ENCODE measurements around the gene P3H2.

The P3H2 gene

DNA sequence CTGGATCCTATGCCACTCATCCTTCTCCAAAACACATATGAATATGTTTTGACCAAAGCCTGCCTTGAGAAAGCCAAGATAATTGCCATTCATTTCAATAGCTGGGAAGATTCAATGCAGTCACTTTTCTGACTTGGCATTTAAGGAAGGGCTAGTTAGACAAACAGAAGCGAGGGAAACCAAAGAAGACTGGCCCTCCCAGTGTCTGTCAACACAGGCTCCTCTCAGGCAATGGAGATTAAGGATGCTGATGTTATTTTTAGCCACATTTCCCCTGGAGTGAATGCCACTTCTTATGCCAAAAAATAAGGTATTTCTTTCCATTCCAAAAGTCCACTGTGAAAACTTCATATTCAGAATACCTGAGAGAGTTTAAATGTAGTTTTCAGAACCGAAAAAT, 101.7 kb downstream of the P3H2 start:
- no peak overlapping the region for H3K4me3 ChIP-seq (ENCODE audit: low read depth, low read length)
- no peak for DNase-seq (ENCODE audit: low read depth)
- TF ChIP-seq POLR2A (IDR thresholded peaks at IDR 0.05; ENCODE audit: extremely low read depth, insufficient read length) (no peak), MYC (IDR thresholded peaks at IDR 0.05; ENCODE audit: low read depth, low read length) (no peak), MAX (IDR thresholded peaks at IDR 0.05; ENCODE audit: low read depth, low read length) (no peak)
- TF ChIP-seq, protein P1, sequence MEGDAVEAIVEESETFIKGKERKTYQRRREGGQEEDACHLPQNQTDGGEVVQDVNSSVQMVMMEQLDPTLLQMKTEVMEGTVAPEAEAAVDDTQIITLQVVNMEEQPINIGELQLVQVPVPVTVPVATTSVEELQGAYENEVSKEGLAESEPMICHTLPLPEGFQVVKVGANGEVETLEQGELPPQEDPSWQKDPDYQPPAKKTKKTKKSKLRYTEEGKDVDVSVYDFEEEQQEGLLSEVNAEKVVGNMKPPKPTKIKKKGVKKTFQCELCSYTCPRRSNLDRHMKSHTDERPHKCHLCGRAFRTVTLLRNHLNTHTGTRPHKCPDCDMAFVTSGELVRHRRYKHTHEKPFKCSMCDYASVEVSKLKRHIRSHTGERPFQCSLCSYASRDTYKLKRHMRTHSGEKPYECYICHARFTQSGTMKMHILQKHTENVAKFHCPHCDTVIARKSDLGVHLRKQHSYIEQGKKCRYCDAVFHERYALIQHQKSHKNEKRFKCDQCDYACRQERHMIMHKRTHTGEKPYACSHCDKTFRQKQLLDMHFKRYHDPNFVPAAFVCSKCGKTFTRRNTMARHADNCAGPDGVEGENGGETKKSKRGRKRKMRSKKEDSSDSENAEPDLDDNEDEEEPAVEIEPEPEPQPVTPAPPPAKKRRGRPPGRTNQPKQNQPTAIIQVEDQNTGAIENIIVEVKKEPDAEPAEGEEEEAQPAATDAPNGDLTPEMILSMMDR (IDR thresholded peaks at IDR 0.05; ENCODE audit: low read depth, low read length) = no peak

- no peak overlapping the region for H3K4me3 ChIP-seq (ENCODE audit: low read depth, low read length)
- no peak for TF ChIP-seq MYC (IDR thresholded peaks at IDR 0.05; ENCODE audit: low read depth, low read length)
- TF ChIP-seq, protein P1 (IDR thresholded peaks at IDR 0.05; ENCODE audit: low read depth, low read length) = no peak
- no peak for TF ChIP-seq MAX (IDR thresholded peaks at IDR 0.05; ENCODE audit: low read depth, low read length)
- no peak for TF ChIP-seq POLR2A (IDR thresholded peaks at IDR 0.05; ENCODE audit: extremely low read depth, insufficient read length)
- no peak for DNase-seq (ENCODE audit: low read depth)
These were observed 102.2 kb downstream of the P3H2 start for GRCh38 chr3:190018460-190018859.

DNA sequence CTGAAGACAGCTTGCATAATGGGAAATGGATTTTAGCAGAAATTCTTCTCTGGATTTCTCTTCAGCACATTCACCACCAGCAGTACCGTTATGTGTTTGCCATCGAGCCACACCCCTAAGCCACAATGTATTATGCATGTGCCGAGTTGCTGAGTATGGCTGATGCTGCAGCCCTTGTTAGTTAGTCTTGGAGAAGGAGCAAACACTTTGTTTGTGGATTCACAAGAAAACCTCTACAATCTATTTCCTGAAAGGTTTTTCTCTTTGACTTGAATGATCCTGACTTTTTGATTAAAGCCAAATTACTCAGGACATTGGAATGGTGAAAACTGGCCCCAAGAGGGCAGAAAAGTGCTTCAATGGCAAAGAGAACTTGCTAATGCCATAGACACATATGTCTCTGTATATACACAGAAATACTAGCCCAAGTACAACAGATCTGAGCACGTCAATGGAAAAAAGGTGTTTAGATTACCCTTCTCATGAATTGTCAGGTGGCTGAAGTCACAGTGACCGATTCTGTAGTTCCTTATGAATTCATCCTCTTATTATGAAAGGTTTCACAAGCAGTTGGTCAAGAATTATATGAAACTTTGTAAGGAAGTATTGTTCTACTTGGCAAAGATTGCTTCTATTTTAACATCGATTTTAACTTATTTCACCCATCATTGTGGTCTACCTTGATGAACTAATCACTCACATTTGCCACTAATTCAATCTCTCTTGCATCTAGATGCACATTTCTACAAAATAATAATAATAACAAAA, 103.0 kb downstream of the P3H2 start:
- no peak for TF ChIP-seq MAX (IDR thresholded peaks at IDR 0.05; ENCODE audit: low read depth, low read length)
- TF ChIP-seq MYC (IDR thresholded peaks at IDR 0.05; ENCODE audit: low read depth, low read length) = no peak
- TF ChIP-seq, protein P1 (IDR thresholded peaks at IDR 0.05; ENCODE audit: low read depth, low read length) = no peak
- no peak for TF ChIP-seq POLR2A (IDR thresholded peaks at IDR 0.05; ENCODE audit: extremely low read depth, insufficient read length)

DNA sequence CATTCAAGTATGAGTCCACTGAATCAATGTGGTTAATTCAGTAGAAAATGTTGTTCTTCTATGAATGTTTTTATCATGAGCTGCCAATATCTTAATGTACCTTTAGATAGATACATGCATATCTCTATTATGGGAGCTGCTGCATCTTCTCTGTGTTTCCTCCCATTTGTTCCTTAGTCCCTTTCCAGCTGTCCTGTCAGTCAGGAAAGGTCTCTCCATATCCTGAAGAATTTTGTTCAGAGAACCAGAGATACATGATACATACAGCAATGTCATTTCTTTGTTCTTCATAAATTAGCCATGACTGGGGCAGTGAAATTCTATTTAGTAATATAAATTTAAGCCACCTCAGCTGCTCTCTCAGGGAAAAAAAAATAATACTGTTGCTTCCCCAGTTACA, 103.7 kb downstream of the P3H2 start:
- TF ChIP-seq, protein P1 (IDR thresholded peaks at IDR 0.05; ENCODE audit: low read depth, low read length) = no peak
- TF ChIP-seq MAX (IDR thresholded peaks at IDR 0.05; ENCODE audit: low read depth, low read length) (no peak), POLR2A (IDR thresholded peaks at IDR 0.05; ENCODE audit: extremely low read depth, insufficient read length) (no peak), MYC (IDR thresholded peaks at IDR 0.05; ENCODE audit: low read depth, low read length) (no peak)
- H3K4me3 ChIP-seq (ENCODE audit: low read depth, low read length) = no peak overlapping the region
- DNase-seq (ENCODE audit: low read depth) = no peak

More for the DNA sequence above, 103.0 kb downstream of the P3H2 start:
- H3K4me3 ChIP-seq (ENCODE audit: low read depth, low read length) = no peak overlapping the region
- DNase-seq (ENCODE audit: low read depth) = no peak

DNA sequence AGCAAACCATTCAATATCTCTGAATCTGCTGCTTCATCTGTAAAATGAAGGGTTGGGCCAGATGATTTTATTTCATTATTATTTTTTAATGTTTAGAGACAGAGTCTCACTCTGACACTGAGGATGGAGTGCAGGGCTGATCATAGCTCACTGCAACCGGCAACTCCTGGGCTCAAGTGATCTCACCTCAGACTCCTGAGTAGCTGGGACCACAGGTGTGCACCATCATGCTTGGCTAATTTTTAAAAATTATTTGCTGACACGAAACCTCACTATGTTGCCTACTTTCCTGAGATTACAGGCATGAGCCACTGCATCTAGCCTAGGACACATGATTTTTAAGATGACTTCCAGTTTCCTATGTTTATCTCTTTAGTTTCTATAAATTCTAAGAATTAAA, 105.8 kb downstream of the P3H2 start:
- no peak for TF ChIP-seq POLR2A (IDR thresholded peaks at IDR 0.05; ENCODE audit: extremely low read depth, insufficient read length)
- TF ChIP-seq MAX (IDR thresholded peaks at IDR 0.05; ENCODE audit: low read depth, low read length) = no peak
- TF ChIP-seq, protein P1 (IDR thresholded peaks at IDR 0.05; ENCODE audit: low read depth, low read length) = no peak
- TF ChIP-seq MYC (IDR thresholded peaks at IDR 0.05; ENCODE audit: low read depth, low read length) = no peak
- DNase-seq (ENCODE audit: low read depth) = no peak
- no peak overlapping the region for H3K4me3 ChIP-seq (ENCODE audit: low read depth, low read length)

Measured in NB4 (cell line).